Aorta (tissue), 5 donors: ENCODE results near the gene VEGFD. TPM values are rescaled to one million over a fixed set of nuclear protein-coding genes. Genes with fewer than 3 reads are reported as not detected.

Experiments used
- ATAC-seq: fragments of 200-7000 bp; cut with Tn5 transposase; one replicate; pipeline ENCODE4 v1.9.1; 2022; ENCODE audit warnings: moderate library complexity; ENCODE audit not compliant: low FRiP score
- DNase-seq, 2 donors: peaks; one replicate each; pipeline ENCODE4 v3.0.0-alpha.2; 2020
- H3K27ac ChIP-seq, 2 donors: one replicate each; pipeline ENCODE4 v1.5.1; 2013; ENCODE audit warnings: low read length in 2 of 2, mild to moderate bottlenecking in 2 of 2, moderate library complexity in 2 of 2, control low read depth in 1 of 2, inconsistent platforms in 1 of 2, low read depth in 1 of 2
- H3K27me3 ChIP-seq, 2 donors: one replicate each; pipeline ENCODE4 v1.6.1; 2013; ENCODE audit warnings: control low read depth in 1 of 2, low read length in 1 of 2, mild to moderate bottlenecking in 1 of 2, moderate library complexity in 1 of 2; ENCODE audit not compliant: insufficient read depth in 2 of 2, control insufficient read depth in 1 of 2
- H3K36me3 ChIP-seq, 2 donors: one replicate each; pipeline ENCODE4 v1.6.1; 2013; ENCODE audit warnings: control low read depth in 1 of 2, low read length in 1 of 2, mild to moderate bottlenecking in 1 of 2; ENCODE audit not compliant: insufficient read depth in 2 of 2, control insufficient read depth in 1 of 2
- H3K4me1 ChIP-seq, 2 donors: one replicate each; pipeline ENCODE4 v1.6.1; 2013; ENCODE audit warnings: low read length in 2 of 2, control low read depth in 1 of 2, mild to moderate bottlenecking in 1 of 2, moderate library complexity in 1 of 2; ENCODE audit not compliant: insufficient read depth in 2 of 2, control insufficient read depth in 1 of 2
- H3K4me3 ChIP-seq, 2 donors: one replicate each; pipeline ENCODE4 v1.5.1; 2013; ENCODE audit warnings: low read length in 2 of 2, control low read depth in 1 of 2, mild to moderate bottlenecking in 1 of 2
- H3K9me3 ChIP-seq: one replicate; pipeline ENCODE4 v1.6.1; 2013; ENCODE audit warnings: mild to moderate bottlenecking, low read length; ENCODE audit not compliant: control insufficient read depth
- WGBS, 2 donors: extraction: QIAGEN DNeasy Blood & Tissue Kit; methylation state at CpG; one replicate each; pipeline ENCODE4 v1.1.7; 2013; 5-methylcytosine and 5-hydroxymethylcytosine counted together
- intact Hi-C, 2 donors: fragments of 100-400 bp; cut with DNase I; formaldehyde crosslinking; loops; one replicate each; pipeline versions ENCODE4 v1.14.2 to v1.15.0; 2022
- polyA plus RNA-seq, 2 donors: library from polyadenylated mRNA; stranded (reverse); fragments of 200-250 nt; gene quantifications; one replicate each; pipeline ENCODE4 v1.2.3, GENCODE V29; 2013
- total RNA-seq, 2 donors: library from RNA; stranded (reverse); fragmentation: NEBNext Ultra II Directional; extraction: Animal tissue kit (Norgen Biotek cat#: 25700); gene quantifications; one replicate each; pipeline ENCODE4 v1.2.1, GENCODE V29; 2021
- donor health status: healthy with polysubstance abuse.
- donor health status: Bipolar disorder and iron deficiency.
- donor health status: DM: no; HTN: no; CAD: no.
- donor health status: DM: no; HTN: no; CAD: no.
- donor health status: DM: yes; HTN: yes; CAD: no.

The VEGFD gene
- total and polyA plus RNA-seq, 4 donors: 0.63 to 4.8 (median 2.8) TPM

DNA sequence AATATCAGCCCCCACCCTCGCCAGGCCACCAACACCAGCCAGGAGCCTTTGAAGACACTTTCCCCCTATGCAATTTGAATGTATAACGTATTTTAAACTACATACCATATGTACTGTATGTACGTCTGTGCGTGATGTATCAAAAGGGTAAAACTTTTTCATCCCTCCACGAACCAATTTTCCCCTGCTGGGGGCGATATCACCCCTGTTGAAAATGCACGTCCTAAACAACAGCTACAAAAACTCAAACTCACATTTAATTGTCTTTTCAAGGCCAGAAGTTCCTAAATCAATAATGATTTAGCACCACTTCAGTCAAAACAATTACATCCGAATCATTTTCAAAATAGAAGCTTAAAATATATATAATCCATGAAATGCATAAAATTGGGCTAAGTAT is 1.4 kb downstream of the VEGFD start:
- peaks cover 0 to 3% of the 10 kb centered on the region in 2 donors for H3K36me3 ChIP-seq
- H3K4me3 ChIP-seq: no peak overlapping the region
- ATAC-seq (no peak), DNase-seq (no peak)
- H3K4me1 ChIP-seq: no peaks in the 10 kb centered on the region
- no peaks in the 10 kb centered on the region for H3K27me3 ChIP-seq
- WGBS, 2 donors: 58 to 92% methylated on average over 8 of the region's 8 CpGs
- no peaks in the 10 kb centered on the region for H3K9me3 ChIP-seq
- H3K27ac ChIP-seq: no peak overlapping the region
- intact Hi-C loops: no loop called here

DNA sequence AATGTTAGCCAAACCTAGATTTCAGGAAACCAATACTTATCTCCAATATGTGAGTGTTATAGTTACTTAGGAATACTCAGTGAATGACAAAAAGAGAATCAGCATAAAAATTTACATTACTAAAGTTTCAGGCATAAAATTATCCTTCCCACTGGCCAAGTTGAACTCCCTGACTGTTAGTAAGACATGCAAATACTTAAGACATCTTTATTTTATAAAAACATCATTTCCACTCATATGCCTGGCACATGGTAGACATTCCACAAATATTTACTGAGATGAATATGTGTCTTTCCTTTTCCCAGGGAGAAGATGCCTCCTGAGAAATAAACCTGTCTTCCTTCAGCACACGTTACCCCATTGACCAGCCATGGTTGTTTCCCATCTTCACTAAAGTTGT is 7.3 kb downstream of the VEGFD start:
- H3K4me3 ChIP-seq: no peak overlapping the region
- no peaks in the 10 kb centered on the region for H3K27me3 ChIP-seq
- no peaks in the 10 kb centered on the region for H3K9me3 ChIP-seq
- intact Hi-C loops: no loop called here
- ATAC-seq (no peak), DNase-seq (no peak)
- no peak overlapping the region for H3K27ac ChIP-seq
- no peaks in the 10 kb centered on the region for H3K4me1 ChIP-seq
- 84 to 89% methylated on average over 1 of the region's 1 CpG for whole genome bisulfite sequencing, 2 donors
- peaks cover 0 to 2% of the 10 kb centered on the region in 2 donors for H3K36me3 ChIP-seq

DNA sequence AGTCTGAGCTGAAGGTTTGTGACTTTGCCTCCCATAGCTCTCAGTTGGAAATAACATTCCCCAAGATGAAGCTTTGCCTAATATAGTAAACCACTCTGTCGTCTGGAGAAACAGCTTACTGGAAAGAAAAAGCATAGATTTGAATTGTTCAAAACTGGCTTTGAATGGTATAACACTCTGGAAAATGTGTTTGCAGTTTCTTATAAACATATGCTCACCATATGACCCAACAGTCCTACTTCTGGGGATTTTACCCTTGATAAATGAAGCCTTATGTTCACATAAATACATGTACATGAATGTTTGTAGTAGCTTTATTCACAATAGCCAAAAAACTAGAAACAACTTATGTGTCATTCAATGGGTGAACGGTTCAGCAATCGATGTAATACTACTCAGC is 10.2 kb downstream of the VEGFD start:
- Histone ChIP-seq H3K4me1 (no peaks in the 10 kb centered on the region), H3K4me3 (no peak overlapping the region), H3K36me3 (peaks cover 0 to 2% of the 10 kb centered on the region in 2 donors), H3K9me3 (no peaks in the 10 kb centered on the region), H3K27me3 (no peaks in the 10 kb centered on the region), H3K27ac (no peak overlapping the region)
- intact Hi-C loops: no loop called here
- 51 to 62% methylated on average over 3 of the region's 3 CpGs for WGBS, 2 donors
- DNase-seq: no peak
- no peak for ATAC-seq

DNA sequence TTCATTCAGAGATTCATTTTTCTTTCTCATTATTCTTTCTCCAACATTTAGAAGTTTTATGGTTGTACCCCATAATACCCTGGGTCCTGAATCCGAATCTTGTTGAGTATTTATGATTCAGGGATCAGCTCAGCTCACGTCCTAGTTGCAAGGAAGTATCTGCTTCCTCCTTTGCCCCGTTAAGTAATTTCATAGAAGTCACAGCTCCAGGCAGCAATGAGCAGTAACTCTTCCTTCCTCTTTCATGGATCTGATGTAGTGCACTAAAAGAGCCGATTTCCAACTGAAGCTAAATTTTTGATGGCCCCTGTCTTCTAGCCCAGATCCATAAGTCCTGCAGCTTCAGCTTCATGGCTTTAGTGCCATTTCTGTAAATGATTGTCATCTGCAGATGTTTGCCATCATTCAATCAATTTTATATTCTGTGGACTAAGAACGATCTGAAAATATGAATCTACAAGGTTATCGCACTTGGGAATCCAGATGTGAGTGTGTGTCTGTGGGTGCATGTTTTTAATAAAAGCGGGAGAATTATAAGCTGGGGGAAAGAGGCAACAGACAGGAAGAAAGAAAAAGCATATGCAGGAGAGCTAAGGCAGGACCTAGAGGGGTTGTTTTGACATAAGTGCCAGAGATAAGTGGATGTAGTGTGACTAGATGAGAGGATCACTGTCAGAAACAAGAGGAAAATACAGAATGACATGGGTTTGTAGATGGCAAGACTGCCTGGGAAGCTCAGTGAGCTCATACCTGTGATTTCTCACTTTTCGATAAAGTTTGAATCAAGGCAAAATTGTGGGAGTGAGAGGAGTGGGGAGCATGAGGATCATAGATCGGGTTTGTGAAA is 17.5 kb downstream of the VEGFD start:
- no peaks in the 10 kb centered on the region for H3K4me1 ChIP-seq
- intact Hi-C loops: no loop called here
- H3K27ac ChIP-seq: no peak overlapping the region
- no peaks in the 10 kb centered on the region for H3K9me3 ChIP-seq
- 75 to 85% methylated on average over 9 of the region's 9 CpGs for WGBS, 2 donors
- H3K36me3 ChIP-seq: no peaks in the 10 kb centered on the region
- no peaks in the 10 kb centered on the region for H3K27me3 ChIP-seq
- H3K4me3 ChIP-seq: no peak overlapping the region
- no peak for ATAC-seq
- no peak for DNase-seq

DNA sequence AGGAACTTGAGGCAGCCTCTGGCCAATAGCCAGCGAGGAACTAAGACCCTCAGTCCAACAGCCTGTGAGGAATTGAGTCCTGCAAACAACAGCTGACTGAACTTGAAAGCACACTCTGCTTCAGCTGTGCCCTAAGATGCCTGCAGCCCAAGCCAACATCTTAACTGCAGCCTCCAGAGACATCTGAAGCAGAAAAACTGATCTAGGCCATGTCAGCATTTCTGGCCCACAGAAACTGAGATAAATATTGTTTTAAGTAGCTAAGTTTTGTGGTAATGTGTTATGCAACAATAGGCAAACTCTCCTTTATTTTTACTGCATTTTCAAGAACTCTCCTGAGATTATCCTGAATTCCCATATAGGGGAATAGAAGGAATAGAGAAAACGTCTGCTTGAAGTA is 24.5 kb downstream of the VEGFD start:
- intact Hi-C loops: no loop called here
- no peaks in the 10 kb centered on the region for H3K27me3 ChIP-seq
- no peak for ATAC-seq
- H3K27ac ChIP-seq: no peak overlapping the region
- 34 to 63% methylated on average over 2 of the region's 2 CpGs for WGBS, 2 donors
- no peaks in the 10 kb centered on the region for H3K36me3 ChIP-seq
- H3K4me1 ChIP-seq: no peaks in the 10 kb centered on the region
- H3K9me3 ChIP-seq: no peaks in the 10 kb centered on the region
- H3K4me3 ChIP-seq: no peak overlapping the region
- no peak for DNase-seq

DNA sequence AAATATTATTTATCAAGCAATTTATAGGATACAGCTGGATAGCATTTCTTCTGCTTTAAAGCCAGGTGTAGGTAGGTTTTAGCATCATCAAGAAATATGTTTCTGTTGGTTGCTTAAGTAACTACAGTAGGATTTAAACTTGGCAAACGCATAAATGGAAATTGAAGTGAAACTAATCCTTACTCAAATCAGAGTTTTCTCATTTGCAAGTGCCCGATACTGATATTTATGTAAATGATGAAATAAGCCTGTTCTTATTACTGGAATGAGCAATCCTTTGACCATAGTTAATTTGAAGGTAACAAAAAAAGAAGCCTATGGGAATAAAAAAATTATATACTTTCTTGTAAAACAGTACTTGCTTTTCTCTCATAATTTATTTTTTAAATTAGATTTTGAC is 25.7 kb downstream of the VEGFD start:
- intact Hi-C loops: no loop called here
- H3K4me3 ChIP-seq: no peak overlapping the region
- H3K27ac ChIP-seq: no peak overlapping the region
- no peaks in the 10 kb centered on the region for H3K9me3 ChIP-seq
- H3K36me3 ChIP-seq: no peaks in the 10 kb centered on the region
- DNase-seq (no peak), ATAC-seq (no peak)
- no peaks in the 10 kb centered on the region for H3K27me3 ChIP-seq
- H3K4me1 ChIP-seq: no peaks in the 10 kb centered on the region
- 75 to 95% methylated on average over 2 of the region's 2 CpGs for WGBS, 2 donors

DNA sequence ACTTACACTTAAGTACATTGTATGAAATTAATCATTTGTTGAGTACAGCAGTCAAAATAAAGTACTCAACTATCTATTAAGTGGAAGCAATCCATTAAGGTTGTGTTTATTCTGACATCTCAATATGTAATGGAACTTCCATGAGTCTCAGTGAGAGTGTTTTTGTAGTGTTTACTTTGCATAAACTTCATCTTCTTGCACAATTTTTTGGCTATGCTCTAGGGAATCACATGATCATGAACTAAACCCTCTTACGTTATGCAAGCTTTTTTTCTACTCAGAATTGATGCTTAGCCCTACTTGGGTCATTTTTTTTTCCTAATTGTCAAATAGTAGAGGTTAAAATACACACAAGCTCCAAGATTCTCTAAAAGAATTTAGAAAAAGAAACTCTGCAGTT is 27.8 kb downstream of the VEGFD start:
- no peaks in the 10 kb centered on the region for H3K36me3 ChIP-seq
- H3K4me1 ChIP-seq: no peaks in the 10 kb centered on the region
- no peaks in the 10 kb centered on the region for H3K9me3 ChIP-seq
- H3K4me3 ChIP-seq: no peak overlapping the region
- ATAC-seq (peak; percentile 50), DNase-seq (no peak)
- intact Hi-C loops: no loop called here
- 26 to 32% methylated on average over 1 of the region's 1 CpG for WGBS, 2 donors
- H3K27me3 ChIP-seq: no peaks in the 10 kb centered on the region
- no peak overlapping the region for H3K27ac ChIP-seq

DNA sequence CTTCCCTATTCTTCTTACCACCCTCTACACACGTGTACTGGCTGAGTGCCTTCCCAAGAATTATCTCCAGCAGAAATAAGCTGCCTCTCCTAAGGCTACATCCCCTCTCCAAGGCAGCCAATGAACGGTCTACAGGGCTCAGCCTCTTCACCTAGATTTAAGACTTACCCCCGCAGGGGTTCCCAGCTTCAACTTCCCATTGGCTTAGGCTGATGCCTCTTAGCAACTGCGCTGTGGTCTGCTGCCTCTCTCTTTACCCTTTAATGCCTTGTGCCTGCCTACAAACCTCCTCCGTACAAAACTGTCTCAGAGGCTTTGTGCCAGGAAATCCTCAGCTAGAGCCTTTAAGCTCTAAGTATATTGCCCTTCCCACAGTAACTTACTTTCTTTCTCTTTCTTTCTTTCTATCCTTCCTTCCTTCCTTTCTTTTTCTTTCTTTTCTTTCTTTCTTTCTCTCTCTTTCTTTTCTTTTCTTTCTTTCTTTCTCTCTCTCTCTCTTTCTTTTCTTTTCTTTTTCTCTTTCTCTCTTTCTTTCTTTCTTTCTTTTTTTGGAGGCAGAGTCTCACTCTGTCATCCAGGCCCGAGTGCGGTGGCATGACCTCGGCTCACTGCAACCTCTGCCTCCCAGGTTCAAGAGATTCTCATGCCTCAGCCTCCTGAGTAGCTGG is 33.8 kb downstream of the VEGFD start:
- WGBS, 2 donors: 63 to 74% methylated on average over 8 of the region's 8 CpGs
- no peaks in the 10 kb centered on the region for H3K27me3 ChIP-seq
- H3K27ac ChIP-seq: no peak overlapping the region
- intact Hi-C loops: loop anchor here in 1 of 2 donors (2.0 kb wide), 1 partner anchor 118 kb away; no protein-coding TSS in a partner anchor
- ATAC-seq (no peak), DNase-seq (no peak)
- H3K4me1 ChIP-seq: no peaks in the 10 kb centered on the region
- H3K4me3 ChIP-seq: no peak overlapping the region
- H3K9me3 ChIP-seq: no peaks in the 10 kb centered on the region
- no peaks in the 10 kb centered on the region for H3K36me3 ChIP-seq

DNA sequence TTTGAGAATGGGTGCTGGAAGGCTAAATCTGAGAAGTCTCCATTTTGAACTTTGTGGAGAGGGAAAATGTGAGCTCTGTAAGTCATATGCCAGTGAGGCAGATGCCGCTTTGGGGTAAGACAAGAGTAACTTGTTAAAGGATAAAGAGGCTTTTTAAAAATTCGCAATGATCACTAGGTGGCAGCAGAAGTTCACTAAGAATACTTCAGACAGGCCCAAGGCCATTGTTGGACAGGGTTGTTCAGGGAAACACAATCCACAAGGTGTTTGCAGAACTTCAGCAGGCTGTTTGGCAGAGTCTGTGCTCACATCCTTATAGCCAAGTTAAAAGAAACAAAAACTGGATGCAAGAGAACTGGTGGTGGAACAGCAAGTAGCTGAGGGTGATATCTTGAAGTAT is 35.2 kb downstream of the VEGFD start:
- Histone ChIP-seq H3K27ac (no peak overlapping the region), H3K4me1 (no peaks in the 10 kb centered on the region), H3K4me3 (no peak overlapping the region), H3K27me3 (no peaks in the 10 kb centered on the region), H3K36me3 (no peaks in the 10 kb centered on the region), H3K9me3 (no peaks in the 10 kb centered on the region)
- intact Hi-C loops: loop anchor here (10.0 kb wide), 3 partner anchors 116 to 226 kb away; no protein-coding TSS in a partner anchor
- no peak for DNase-seq
- WGBS, 2 donors: 23 to 29% methylated on average over 2 of the region's 2 CpGs
- ATAC-seq: peak; percentile 70
